ENCODE measurements around the gene ATP4A. TPM values are rescaled to one million over a fixed set of nuclear protein-coding genes. Genes with fewer than 3 reads are reported as not detected.

Gene ATP4A
- total RNA-seq, 1 experiment from 2014 or later, result not detected

- H3K36me3 Mint-ChIP-seq (ENCODE audit: insufficient read depth, unreplicated experiment), result no peaks in the 10 kb centered on the region
- no peak for TF ChIP-seq CTCF (IDR thresholded peaks at IDR 0.05; ENCODE audit: insufficient read depth in 1 of 2, low read depth in 1 of 2, low read length in 1 of 2, severe bottlenecking in 1 of 2, unreplicated experiment in 1 of 2)
- POLR2A ChIA-PET, result no interaction called here
- no TSS peak for BruUV-seq (replicated peaks)
- H3K27me3 ChIP-seq (replicated peaks; ENCODE audit: control insufficient read depth, insufficient read depth, low read length), result no peaks in the 10 kb centered on the region
- intact Hi-C loops (cut with micrococcal nuclease; ENCODE audit: unreplicated experiment), result no loop called here
- no peak overlapping the region for H3K27ac Mint-ChIP-seq (ENCODE audit: unreplicated experiment)
- H3K4me1 Mint-ChIP-seq (ENCODE audit: low read depth, unreplicated experiment), result no peaks in the 10 kb centered on the region
- no peak overlapping the region for H3K4me3 Mint-ChIP-seq (ENCODE audit: unreplicated experiment)
- H3K9me3 Mint-ChIP-seq (ENCODE audit: unreplicated experiment), result no peaks in the 10 kb centered on the region
- no peak for DNase-seq
- no peaks in the 10 kb centered on the region for H3K9me3 ChIP-seq
- H3K36me3 ChIP-seq (ENCODE audit: control insufficient read depth, insufficient read depth, low read length), result no peaks in the 10 kb centered on the region
- no peak overlapping the region for H3K4me3 ChIP-seq (ENCODE audit: low read depth, low read length)
- H3K27me3 Mint-ChIP-seq (ENCODE audit: insufficient read depth, unreplicated experiment), result peaks cover 20% of the 10 kb centered on the region
- CTCF ChIA-PET, result interaction anchor here (0.8 kb wide), 1 partner anchor 21 kb away, joined by 4 read pairs; no protein-coding TSS in a partner anchor
- no peaks in the 10 kb centered on the region for H3K4me1 ChIP-seq
Observed at GRCh38 chr19:35531291-35531690, 32.2 kb downstream of the ATP4A start.

GRCh38 chr19:35529241-35530218, 33.9 kb downstream of the ATP4A start:
- no peaks in the 10 kb centered on the region for H3K4me1 Mint-ChIP-seq (ENCODE audit: low read depth, unreplicated experiment)
- no peaks in the 10 kb centered on the region for H3K36me3 Mint-ChIP-seq (ENCODE audit: insufficient read depth, unreplicated experiment)
- no peak for DNase-seq
- BruUV-seq (replicated peaks), result no TSS peak
- no peak overlapping the region for H3K4me3 Mint-ChIP-seq (ENCODE audit: unreplicated experiment)
- no peak overlapping the region for H3K4me3 ChIP-seq (ENCODE audit: low read depth, low read length)
- H3K27me3 ChIP-seq (replicated peaks; ENCODE audit: control insufficient read depth, insufficient read depth, low read length), result no peaks in the 10 kb centered on the region
- intact Hi-C loops (cut with micrococcal nuclease; ENCODE audit: unreplicated experiment), result no loop called here
- H3K9me3 ChIP-seq, result no peaks in the 10 kb centered on the region
- no peak overlapping the region for H3K27ac Mint-ChIP-seq (ENCODE audit: unreplicated experiment)
- H3K4me1 ChIP-seq, result no peaks in the 10 kb centered on the region
- CTCF ChIA-PET, result no interaction called here
- H3K9me3 Mint-ChIP-seq (ENCODE audit: unreplicated experiment), result no peaks in the 10 kb centered on the region
- no peaks in the 10 kb centered on the region for H3K36me3 ChIP-seq (ENCODE audit: control insufficient read depth, insufficient read depth, low read length)
- H3K27me3 Mint-ChIP-seq (ENCODE audit: insufficient read depth, unreplicated experiment), result peaks cover 20% of the 10 kb centered on the region
- POLR2A ChIA-PET, result no interaction called here
- TF ChIP-seq CTCF (IDR thresholded peaks at IDR 0.05; ENCODE audit: insufficient read depth in 1 of 2, low read depth in 1 of 2, low read length in 1 of 2, severe bottlenecking in 1 of 2, unreplicated experiment in 1 of 2), result no peak

- Histone ChIP-seq H3K4me1 (no peaks in the 10 kb centered on the region), H3K9me3 (no peaks in the 10 kb centered on the region), H3K27me3 (replicated peaks; ENCODE audit: control insufficient read depth, insufficient read depth, low read length) (no peaks in the 10 kb centered on the region), H3K36me3 (ENCODE audit: control insufficient read depth, insufficient read depth, low read length) (no peaks in the 10 kb centered on the region), H3K4me3 (ENCODE audit: low read depth, low read length) (no peak within 1 kb of the TSS)
- no TSS peak for BruUV-seq (replicated peaks)
- H3K27ac Mint-ChIP-seq (ENCODE audit: unreplicated experiment), result no peak within 1 kb of the TSS
- POLR2A ChIA-PET, result no interaction called here
- no peaks in the 10 kb centered on the region for H3K36me3 Mint-ChIP-seq (ENCODE audit: insufficient read depth, unreplicated experiment)
- no peak for TF ChIP-seq CTCF (IDR thresholded peaks at IDR 0.05; ENCODE audit: insufficient read depth in 1 of 2, low read depth in 1 of 2, low read length in 1 of 2, severe bottlenecking in 1 of 2, unreplicated experiment in 1 of 2)
- H3K27me3 Mint-ChIP-seq (ENCODE audit: insufficient read depth, unreplicated experiment), result peaks cover 23% of the 10 kb centered on the region
- intact Hi-C loops (cut with micrococcal nuclease; ENCODE audit: unreplicated experiment), result no loop called here
- H3K4me1 Mint-ChIP-seq (ENCODE audit: low read depth, unreplicated experiment), result peaks cover 7% of the 10 kb centered on the region
- CTCF ChIA-PET, result no interaction called here
- no peaks in the 10 kb centered on the region for H3K9me3 Mint-ChIP-seq (ENCODE audit: unreplicated experiment)
- no peak for DNase-seq
- H3K4me3 Mint-ChIP-seq (ENCODE audit: unreplicated experiment), result no peak within 1 kb of the TSS
Observed at GRCh38 chr19:35528218-35529038, 35.0 kb downstream of the ATP4A start, which contains the start of gene SBSN. Gene SBSN, minus strand, starts transcription at chr19:35528311. Its CDS starts 30 bp downstream, at chr19:35528281.

Measured in Caco-2 (cell line).